Mesenchymal stem cell (in vitro differentiated cells and primary cell): ENCODE results near the gene AQP12A.

Source experiments
- DNase-seq: peaks from one replicate; pipeline ENCODE4 v3.0.0-alpha.2; 2013
- H2AFZ ChIP-seq: one replicate; pipeline ENCODE4 v1.6.1; 2013; ENCODE audit warnings: low read depth, mild to moderate bottlenecking, control low read depth, inconsistent platforms, low read length, moderate library complexity
- H2AK5ac ChIP-seq: 2 replicates; pipeline ENCODE4 v1.6.1; 2013; ENCODE audit warnings: low read length, moderate library complexity, mild to moderate bottlenecking, inconsistent platforms; ENCODE audit not compliant: severe bottlenecking
- H2BK120ac ChIP-seq: one replicate; pipeline ENCODE4 v1.6.1; 2013; ENCODE audit warnings: low read depth, mild to moderate bottlenecking, inconsistent platforms, low read length, moderate library complexity
- H2BK12ac ChIP-seq, 2 experiments: one replicate each; pipeline ENCODE4 v1.6.1; 2013; ENCODE audit warnings: inconsistent platforms in 2 of 2, low read length in 2 of 2, mild to moderate bottlenecking in 2 of 2, moderate library complexity in 2 of 2, control low read depth in 1 of 2
- H2BK15ac ChIP-seq: one replicate; pipeline ENCODE4 v1.6.1; 2013; ENCODE audit warnings: mild to moderate bottlenecking, low read depth, inconsistent platforms; ENCODE audit not compliant: poor library complexity, severe bottlenecking
- H2BK5ac ChIP-seq: 2 replicates; pipeline ENCODE4 v1.6.1; 2013; ENCODE audit warnings: low read depth, mild to moderate bottlenecking, low read length, control low read depth, inconsistent platforms; ENCODE audit not compliant: poor library complexity, severe bottlenecking
- H3K14ac ChIP-seq, 2 experiments: one replicate each; pipeline ENCODE4 v1.6.1; 2013; ENCODE audit warnings: inconsistent platforms in 2 of 2, low read length in 2 of 2, control low read depth in 1 of 2, mild to moderate bottlenecking in 1 of 2, moderate library complexity in 1 of 2
- H3K18ac ChIP-seq, 2 experiments: one replicate each; pipeline ENCODE4 v1.6.1; 2013; ENCODE audit warnings: inconsistent platforms in 2 of 2, low read length in 2 of 2, control low read depth in 1 of 2, low read depth in 1 of 2, mild to moderate bottlenecking in 1 of 2
- H3K23ac ChIP-seq, 2 experiments: one replicate each; pipeline ENCODE4 v1.6.1; 2013; ENCODE audit warnings: inconsistent platforms in 2 of 2, low read length in 2 of 2, mild to moderate bottlenecking in 2 of 2, moderate library complexity in 2 of 2, control low read depth in 1 of 2
- H3K27ac ChIP-seq: 2 replicates; pipeline ENCODE4 v1.5.1; 2013; ENCODE audit warnings: mild to moderate bottlenecking, moderate library complexity, low read length, control low read depth, inconsistent platforms; ENCODE audit not compliant: poor library complexity, severe bottlenecking
- H3K27me3 ChIP-seq, 2 experiments: 2 replicates each; pipeline versions ENCODE4 v1.6.1 to v1.7.0; 2013; ENCODE audit warnings: low read length in 2 of 2, mild to moderate bottlenecking in 2 of 2, moderate library complexity in 2 of 2, control low read depth in 1 of 2, inconsistent platforms in 1 of 2; ENCODE audit not compliant: control insufficient read depth in 1 of 2, insufficient read depth in 1 of 2
- H3K36me3 ChIP-seq, 2 experiments: 2 replicates each; pipeline versions ENCODE4 v1.6.1 to v1.7.0; 2013; ENCODE audit warnings: low read length in 2 of 2, control low read depth in 1 of 2, inconsistent platforms in 1 of 2, low read depth in 1 of 2, mild to moderate bottlenecking in 1 of 2; ENCODE audit not compliant: insufficient read depth in 2 of 2, control insufficient read depth in 1 of 2
- H3K4ac ChIP-seq, 2 experiments: one replicate each; pipeline ENCODE4 v1.6.1; 2013; ENCODE audit warnings: inconsistent platforms in 2 of 2, low read length in 2 of 2, mild to moderate bottlenecking in 2 of 2, moderate library complexity in 2 of 2, control low read depth in 1 of 2, low read depth in 1 of 2
- H3K4me1 ChIP-seq: 2 replicates; pipeline ENCODE4 v1.6.1; 2013; ENCODE audit warnings: low read depth, low read length, control low read depth; ENCODE audit not compliant: control insufficient read depth, insufficient read depth
- H3K4me2 ChIP-seq: 2 replicates; pipeline ENCODE4 v1.6.1; 2013; ENCODE audit warnings: low read length, mild to moderate bottlenecking, inconsistent platforms; ENCODE audit not compliant: poor library complexity, severe bottlenecking
- H3K4me3 ChIP-seq, 2 experiments: 2 replicates each; pipeline versions ENCODE4 v1.5.1 to v1.7.0; 2013; ENCODE audit warnings: low read length in 2 of 2, mild to moderate bottlenecking in 2 of 2, control low read depth in 1 of 2, low read depth in 1 of 2; ENCODE audit not compliant: insufficient read depth in 1 of 2
- H3K79me1 ChIP-seq: replicated peaks from 2 replicates; pipeline ENCODE4 v1.6.1; 2013; ENCODE audit warnings: mild to moderate bottlenecking, control low read depth, low read length, inconsistent platforms; ENCODE audit not compliant: poor library complexity, severe bottlenecking
- H3K9ac ChIP-seq: 2 replicates; pipeline ENCODE4 v1.7.0; 2013; ENCODE audit warnings: mild to moderate bottlenecking, low read length, moderate library complexity
- H3K9me3 ChIP-seq: 2 replicates; pipeline ENCODE4 v1.7.0; 2013; ENCODE audit warnings: mild to moderate bottlenecking, low read length; ENCODE audit not compliant: control insufficient read depth
- H4K8ac ChIP-seq: one replicate; pipeline ENCODE4 v1.6.1; 2013; ENCODE audit warnings: inconsistent platforms, mild to moderate bottlenecking, low read length, moderate library complexity
- H4K91ac ChIP-seq: one replicate; pipeline ENCODE4 v1.6.1; 2013; ENCODE audit warnings: mild to moderate bottlenecking, low read length, inconsistent platforms
- WGBS: methylation state at CpG from one replicate; pipeline ENCODE4 v1.1.7; 2013; ENCODE audit warnings: mixed read lengths; 5-methylcytosine and 5-hydroxymethylcytosine counted together

The AQP12A gene

DNA sequence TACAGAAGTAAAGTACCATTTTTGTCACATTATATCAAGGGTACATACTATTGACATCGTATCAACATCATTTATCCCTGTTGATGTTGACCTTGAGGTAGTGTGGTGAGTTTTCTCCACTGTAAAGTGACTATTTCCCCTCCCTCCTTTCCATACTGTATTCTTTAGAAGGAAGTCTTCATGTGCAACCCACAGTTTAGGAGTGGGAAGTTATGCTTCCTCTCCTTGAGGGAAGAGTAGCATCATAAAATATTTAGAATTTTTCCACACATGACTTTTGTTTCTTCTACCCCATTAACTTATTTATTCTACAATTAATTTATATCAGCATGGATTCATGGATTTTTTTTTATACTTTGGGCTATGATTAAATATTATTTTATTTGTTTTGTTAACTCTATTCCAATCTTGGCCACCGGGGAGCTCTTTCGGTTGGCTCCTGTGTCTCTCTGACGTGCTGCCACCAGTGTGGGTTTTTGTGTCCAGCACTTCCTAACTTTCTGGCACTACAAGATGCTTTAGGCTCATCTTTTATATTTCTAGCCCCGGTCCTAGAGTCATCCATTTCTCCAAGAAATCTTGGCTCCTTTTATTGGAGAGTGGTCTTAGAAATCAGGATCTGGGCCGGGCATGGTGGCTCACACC lies 28.0 kb upstream of the AQP12A start:
- Histone ChIP-seq H2BK5ac (no peak overlapping the region), H3K4me3 (no peak overlapping the region), H3K18ac (no peak overlapping the region), H3K27ac (no peak overlapping the region), H3K36me3 (no peaks in the 10 kb centered on the region), H4K8ac (no peak overlapping the region), H3K23ac (no peak overlapping the region), H3K9me3 (peaks cover 8% of the 10 kb centered on the region), H2BK120ac (no peak overlapping the region), H2BK12ac (no peak overlapping the region), H3K4me2 (no peak overlapping the region), H3K27me3 (peaks cover 0 to 59% of the 10 kb centered on the region in 2 experiments), H3K4me1 (no peaks in the 10 kb centered on the region), H3K9ac (no peak overlapping the region), H3K14ac (no peak overlapping the region), H3K79me1 (no peaks in the 10 kb centered on the region), H2BK15ac (no peak overlapping the region), H4K91ac (no peak overlapping the region), H2AK5ac (no peak overlapping the region), H2AFZ (no peak overlapping the region), H3K4ac (no peak overlapping the region)
- no peak for DNase-seq
- WGBS = 72% methylated on average over 5 of the region's 6 CpGs

DNA sequence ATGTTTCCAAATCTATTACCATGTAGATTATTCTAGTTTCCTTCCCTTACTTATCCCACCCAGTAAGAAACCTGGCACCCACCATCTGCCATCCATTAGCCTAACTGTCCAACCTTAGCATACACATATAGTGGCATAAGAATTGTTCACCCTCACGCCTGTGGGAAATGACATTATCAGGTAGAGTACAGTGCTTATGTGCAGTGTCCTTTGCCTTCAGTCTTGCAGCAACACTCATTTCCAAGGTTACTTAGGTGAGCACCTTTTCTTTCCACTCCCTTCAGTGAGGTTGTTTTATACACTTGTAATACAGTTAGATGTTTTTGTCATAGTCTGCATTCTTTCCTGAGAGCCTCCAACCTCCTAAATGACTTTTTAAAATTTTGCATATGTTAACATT lies 27.0 kb upstream of the AQP12A start:
- no peak overlapping the region for H2AK5ac ChIP-seq
- no peaks in the 10 kb centered on the region for H3K4me1 ChIP-seq
- H3K27me3 ChIP-seq = peaks cover 0 to 57% of the 10 kb centered on the region in 2 experiments
- H3K18ac ChIP-seq = no peak overlapping the region
- H4K8ac ChIP-seq = no peak overlapping the region
- WGBS = 85% methylated on average over 1 of the region's 1 CpG
- no peaks in the 10 kb centered on the region for H3K36me3 ChIP-seq
- no peak overlapping the region for H3K14ac ChIP-seq
- no peak overlapping the region for H2AFZ ChIP-seq
- no peaks in the 10 kb centered on the region for H3K79me1 ChIP-seq
- no peak overlapping the region for H2BK15ac ChIP-seq
- no peak overlapping the region for H2BK12ac ChIP-seq
- H3K23ac ChIP-seq = no peak overlapping the region
- no peak for DNase-seq
- peaks cover 8% of the 10 kb centered on the region for H3K9me3 ChIP-seq
- H4K91ac ChIP-seq = no peak overlapping the region
- H2BK5ac ChIP-seq = no peak overlapping the region
- H3K4ac ChIP-seq = no peak overlapping the region
- no peak overlapping the region for H2BK120ac ChIP-seq
- H3K27ac ChIP-seq = no peak overlapping the region
- no peak overlapping the region for H3K9ac ChIP-seq
- no peak overlapping the region for H3K4me2 ChIP-seq
- no peak overlapping the region for H3K4me3 ChIP-seq

DNA sequence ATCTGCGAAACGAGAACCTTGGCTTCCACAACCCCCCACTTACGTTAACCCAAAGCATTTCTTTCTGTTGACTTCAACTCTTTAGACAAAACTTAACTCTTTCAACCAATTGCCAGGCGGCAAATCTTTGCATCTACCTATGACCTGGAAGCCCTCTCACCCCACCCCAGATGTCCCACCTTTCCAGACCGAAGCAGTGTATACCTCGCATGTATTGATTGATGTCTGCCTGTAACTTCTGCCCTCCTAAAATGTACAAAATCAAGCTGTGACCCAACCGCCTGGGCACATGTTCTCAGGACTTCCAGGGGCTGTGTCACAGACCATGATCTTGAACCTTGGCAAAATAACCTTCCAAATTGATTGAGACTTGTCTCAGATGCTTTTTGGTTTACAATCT lies 21.3 kb upstream of the AQP12A start:
- Histone ChIP-seq H3K9ac (no peak overlapping the region), H4K91ac (no peak overlapping the region), H2BK120ac (no peak overlapping the region), H3K23ac (no peak overlapping the region), H2BK15ac (no peak overlapping the region), H4K8ac (no peak overlapping the region), H3K9me3 (no peaks in the 10 kb centered on the region), H2AFZ (no peak overlapping the region), H3K27ac (no peak overlapping the region), H3K4ac (no peak overlapping the region), H3K27me3 (peaks cover 13 to 77% of the 10 kb centered on the region in 2 experiments), H3K4me1 (no peaks in the 10 kb centered on the region), H2BK5ac (no peak overlapping the region), H2AK5ac (no peak overlapping the region), H3K18ac (no peak overlapping the region), H2BK12ac (no peak overlapping the region), H3K4me2 (no peak overlapping the region), H3K79me1 (no peaks in the 10 kb centered on the region), H3K4me3 (no peak overlapping the region), H3K36me3 (no peaks in the 10 kb centered on the region), H3K14ac (no peak overlapping the region)
- no peak for DNase-seq
- 81% methylated on average over 7 of the region's 7 CpGs for WGBS

DNA sequence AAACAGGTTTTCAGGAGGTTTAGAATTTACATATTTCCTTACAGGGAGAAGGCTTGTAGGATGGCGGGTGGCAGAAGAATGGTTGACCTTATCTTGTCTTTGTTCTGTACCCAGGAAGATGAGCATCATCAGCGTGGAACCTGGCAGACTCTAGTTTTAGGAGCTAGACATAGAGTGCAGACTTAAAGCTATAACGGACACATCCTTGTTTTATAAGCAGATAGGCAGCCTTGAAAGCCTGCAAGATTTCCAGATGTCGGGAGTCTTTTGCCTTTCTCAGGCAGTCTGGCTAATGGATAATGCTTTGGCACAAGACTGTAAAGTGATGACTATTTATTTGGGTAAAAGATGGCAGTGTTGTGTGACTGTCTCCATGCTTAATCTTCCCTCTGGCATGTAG lies 20.7 kb upstream of the AQP12A start:
- H3K79me1 ChIP-seq = no peaks in the 10 kb centered on the region
- no peak overlapping the region for H4K8ac ChIP-seq
- no peak overlapping the region for H2BK120ac ChIP-seq
- WGBS = 82% methylated on average over 4 of the region's 4 CpGs
- H4K91ac ChIP-seq = no peak overlapping the region
- H2BK15ac ChIP-seq = no peak overlapping the region
- H3K14ac ChIP-seq = no peak overlapping the region
- H3K9ac ChIP-seq = no peak overlapping the region
- H3K4ac ChIP-seq = no peak overlapping the region
- H2BK12ac ChIP-seq = no peak overlapping the region
- H3K36me3 ChIP-seq = no peaks in the 10 kb centered on the region
- H2BK5ac ChIP-seq = no peak overlapping the region
- H3K18ac ChIP-seq = no peak overlapping the region
- H2AK5ac ChIP-seq = no peak overlapping the region
- H2AFZ ChIP-seq = no peak overlapping the region
- H3K4me1 ChIP-seq = no peaks in the 10 kb centered on the region
- peaks cover 13 to 75% of the 10 kb centered on the region in 2 experiments for H3K27me3 ChIP-seq
- no peak overlapping the region for H3K4me2 ChIP-seq
- H3K9me3 ChIP-seq = no peaks in the 10 kb centered on the region
- H3K23ac ChIP-seq = no peak overlapping the region
- H3K27ac ChIP-seq = no peak overlapping the region
- H3K4me3 ChIP-seq = no peak overlapping the region
- no peak for DNase-seq
